Hypothalamus (tissue), 51 donors: Measurements from ENCODE around the gene STK32C.
"Not testable (repeated sequence)": the region's sequence is repeated elsewhere in the genome, so short reads cannot be mapped to it uniquely, and the experiment has no call there.

ENCODE experiments used
- DNase-seq, 51 donors: peaks; one replicate each; lab custom pipeline; 2025; lab: John Stamatoyannopoulos, UW

STK32C gene

DNA sequence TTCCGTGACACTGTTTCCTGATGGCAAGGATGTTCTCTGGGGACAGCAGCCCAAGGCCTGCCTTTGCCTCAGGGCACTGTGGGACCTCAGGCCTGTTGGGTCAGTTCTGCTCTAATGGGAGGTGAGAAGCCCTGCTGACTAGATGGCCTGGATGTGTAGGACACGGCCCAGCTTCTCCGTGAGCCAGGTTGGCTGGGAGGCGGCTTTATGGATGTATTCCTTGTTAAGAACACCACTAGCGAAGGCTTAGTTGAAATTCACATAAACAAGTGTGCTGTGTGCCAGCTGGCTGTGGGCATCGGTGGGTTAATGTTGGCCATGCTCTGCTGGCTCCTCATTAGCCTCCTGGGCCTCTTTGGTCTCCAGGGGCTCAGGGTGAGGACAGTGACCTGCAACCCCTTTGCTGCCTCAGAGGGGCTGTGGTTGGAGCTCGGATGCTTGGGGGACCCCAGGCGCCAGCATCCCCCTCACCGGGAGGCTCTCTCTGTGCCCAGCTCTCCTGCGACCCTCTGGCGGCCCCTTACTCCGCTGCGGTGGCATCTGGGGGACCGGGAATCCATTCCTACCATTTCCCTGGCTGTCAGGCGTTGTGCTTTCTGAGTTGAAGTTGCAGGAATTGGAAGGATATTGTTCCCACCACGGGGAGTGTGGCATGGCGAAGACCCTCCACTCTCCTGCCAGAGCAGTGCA, 143.8 kb downstream of the STK32C start:
- DNase-seq: no peak

GRCh38 chr10:132163278-132163765, 144.4 kb downstream of the STK32C start:
- DNase-seq: peak in 1 of 51 donors; percentile 28

GRCh38 chr10:132162590-132163277, 145.0 kb downstream of the STK32C start:
- DNase-seq: no peak

GRCh38 chr10:132162021-132162531, 145.7 kb downstream of the STK32C start:
- DNase-seq: no peak

DNA sequence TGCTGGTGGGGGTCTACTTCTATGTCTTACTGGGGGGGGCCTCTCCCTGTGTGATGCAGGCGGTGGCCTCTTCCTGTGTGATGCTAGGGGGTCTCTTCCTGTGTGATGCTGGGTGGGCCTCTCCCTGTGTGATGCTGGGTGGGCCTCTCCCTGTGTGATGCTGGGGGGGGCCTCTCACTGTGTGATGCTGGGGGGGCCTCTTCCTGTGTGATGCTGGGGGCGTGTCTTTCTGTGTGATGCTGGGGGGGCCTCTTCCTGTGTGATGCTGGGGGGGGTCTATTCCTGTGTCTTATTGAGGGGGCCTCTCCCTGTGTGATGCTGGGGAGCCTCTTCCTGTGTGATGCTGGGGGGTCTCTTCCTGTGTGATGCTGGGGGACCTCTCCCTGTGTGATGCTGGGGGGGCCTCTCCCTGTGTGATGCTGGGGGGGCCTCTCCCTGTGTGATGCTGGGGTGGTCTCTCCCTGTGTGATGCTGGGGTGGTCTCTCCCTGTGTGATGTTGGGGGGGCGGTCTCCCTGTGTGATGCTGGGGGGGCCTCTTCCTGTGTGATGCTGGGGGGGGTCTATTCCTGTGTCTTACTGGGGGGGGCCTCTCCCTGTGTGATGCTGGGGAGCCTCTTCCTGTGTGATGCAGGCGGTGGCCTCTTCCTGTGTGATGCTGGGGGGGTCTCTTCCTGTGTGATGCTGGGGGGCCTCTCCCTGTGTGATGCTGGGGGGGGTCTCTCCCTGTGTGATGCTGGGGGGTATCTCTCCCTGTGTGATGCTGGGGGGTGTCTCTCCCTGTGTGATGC, 146.7 kb downstream of the STK32C start:
- not testable (repeated sequence) for DNase-seq

- not testable (repeated sequence) for DNase-seq
Observed at GRCh38 chr10:132160231-132160630, 147.5 kb downstream of the STK32C start.

GRCh38 chr10:132159302-132160230, 148.2 kb downstream of the STK32C start:
- DNase-seq: not testable (repeated sequence)

DNA sequence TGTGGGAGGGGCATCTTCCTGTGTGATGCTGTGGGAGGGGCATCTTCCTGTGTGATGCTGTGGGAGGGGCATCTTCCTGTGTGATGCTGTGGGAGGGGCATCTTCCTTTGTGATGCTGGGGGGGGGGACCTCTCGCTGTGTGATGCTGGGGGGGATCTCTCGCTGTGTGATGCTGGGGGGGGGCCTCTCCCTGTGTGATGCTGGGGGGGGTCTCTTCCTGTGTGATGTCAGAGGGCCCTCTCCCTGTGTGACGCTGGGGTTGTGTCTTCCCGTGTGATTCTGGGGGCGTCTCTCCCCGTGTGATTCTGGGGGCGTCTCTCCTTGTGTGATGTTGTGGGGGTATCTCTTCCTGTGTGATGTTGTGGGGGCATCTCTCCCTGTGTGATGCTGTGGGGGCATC, 148.9 kb downstream of the STK32C start:
- no peak for DNase-seq

DNA sequence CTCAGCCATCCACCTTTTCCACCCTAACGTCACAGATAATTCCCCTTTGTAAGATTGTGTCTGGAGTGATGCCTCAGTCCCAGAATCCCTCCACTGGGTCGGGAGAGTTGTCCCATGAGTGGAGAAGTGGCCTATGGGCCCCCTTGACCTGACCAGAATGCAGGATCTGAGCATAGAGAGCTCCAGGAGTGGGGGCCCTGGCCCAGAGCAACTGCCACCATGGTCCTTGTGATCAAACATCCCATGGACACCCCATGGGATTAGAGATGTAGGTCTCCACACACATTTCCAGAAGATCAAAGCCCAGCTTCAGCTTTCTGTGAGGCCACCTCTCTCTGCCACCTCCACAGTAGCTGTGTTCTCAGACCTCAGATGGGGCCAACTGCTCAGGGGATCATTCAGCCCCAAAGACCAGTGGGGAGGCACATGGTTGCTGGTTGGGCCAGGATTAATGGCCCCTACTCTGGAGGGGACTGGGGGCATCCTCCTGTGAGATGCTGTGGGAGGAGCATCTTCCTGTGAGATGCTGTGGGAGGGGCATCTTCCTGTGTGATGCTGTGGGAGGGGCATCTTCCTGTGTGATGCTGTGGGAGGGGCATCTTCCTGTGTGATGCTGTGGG, 149.5 kb downstream of the STK32C start:
- DNase-seq: no peak
